ENCODE results near the gene SIPA1L3.

DNA sequence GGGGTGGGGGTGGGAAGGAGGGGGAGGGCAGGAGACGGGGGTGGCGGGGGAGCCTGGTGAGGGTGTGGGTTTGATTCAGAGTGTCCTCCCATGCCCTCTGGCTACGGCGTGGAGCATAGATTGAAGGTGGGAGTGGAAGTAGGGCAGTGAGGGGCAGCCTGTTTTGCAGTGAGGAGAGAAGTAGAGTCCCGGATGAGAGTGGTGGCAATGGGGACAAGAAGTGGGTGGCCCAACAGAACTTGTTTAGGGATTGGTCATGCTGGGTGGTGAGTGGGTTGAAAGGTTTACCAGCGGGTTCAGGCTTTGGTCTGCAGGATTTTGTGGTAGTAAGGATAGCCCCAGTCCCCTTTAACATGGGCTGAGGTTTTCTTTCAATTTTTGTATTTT is 35.5 kb downstream of the SIPA1L3 start:
- no peak for TF ChIP-seq CTCF (IDR thresholded peaks at IDR 0.05; ENCODE audit: poor library complexity)
- no peak for TF ChIP-seq EZH2 (IDR thresholded peaks at IDR 0.05; ENCODE audit: borderline replicate concordance)
